Activated CD8-positive, alpha-beta T cell treated with anti-CD3 and anti-CD28 coated beads for 36 hours (primary cell): ENCODE measurements around the gene UBE2D3. TPM values are rescaled to one million over a fixed set of nuclear protein-coding genes. Genes with fewer than 3 reads are reported as not detected.

Source experiments
- ATAC-seq: fragments of 200-7000 bp; cut with Tn5 transposase; one replicate; pipeline ENCODE4 v1.10.0; 2021; ENCODE audit warnings: mild to moderate bottlenecking, moderate library complexity
- CTCF ChIA-PET: fragments of 350-600 bp; sonication (Branson Sonifier 250); formaldehyde crosslinking; loops from one replicate; lab custom pipeline; 2021; ENCODE audit warnings: antibody characterized with exemption; lab: Charles Lee
- POLR2A ChIA-PET: fragments of 350-600 bp; sonication (Branson Sonifier 250); formaldehyde crosslinking; loops from one replicate; lab custom pipeline; 2021; ENCODE audit warnings: antibody characterized with exemption; lab: Charles Lee
- DNase-seq: peaks from one replicate; pipeline ENCODE4 v3.0.0-alpha.2; 2020
- H3K27ac Mint-ChIP-seq: one replicate; pipeline ENCODE4 v1.8.0; 2021; ENCODE audit warnings: mild to moderate bottlenecking, mixed read lengths
- H3K27me3 Mint-ChIP-seq: one replicate; pipeline ENCODE4 v1.8.0; 2021; ENCODE audit warnings: mixed read lengths
- H3K36me3 Mint-ChIP-seq: one replicate; pipeline ENCODE4 v1.8.0; 2021; ENCODE audit warnings: low read depth, mixed read lengths
- H3K4me1 Mint-ChIP-seq: one replicate; pipeline ENCODE4 v1.8.0; 2021; ENCODE audit warnings: low read depth, mixed read lengths
- H3K4me3 Mint-ChIP-seq: one replicate; pipeline ENCODE4 v1.8.0; 2021; ENCODE audit warnings: mild to moderate bottlenecking, moderate library complexity, mixed read lengths
- H3K9me3 Mint-ChIP-seq: one replicate; pipeline ENCODE4 v1.8.0; 2021; ENCODE audit warnings: mixed read lengths
- intact Hi-C: fragments of 100-400 bp; cut with micrococcal nuclease; formaldehyde crosslinking; loops from one replicate; pipeline ENCODE4 v1.10.0; 2022
- total RNA-seq, 2 experiments: library from RNA; stranded (reverse); gene quantifications; one replicate each; pipeline ENCODE4 v1.2.3, GENCODE V29; 2021
- TF ChIP-seq, protein P1 (sequence below): fragments of 200-600 bp; IDR thresholded peaks from one replicate; pipeline ENCODE4 v1.8.0; 2022; ENCODE audit warnings: antibody characterized with exemption, mild to moderate bottlenecking

Gene UBE2D3
- total RNA-seq, 2 experiments from 2014 or later: 410 to 427 TPM

DNA sequence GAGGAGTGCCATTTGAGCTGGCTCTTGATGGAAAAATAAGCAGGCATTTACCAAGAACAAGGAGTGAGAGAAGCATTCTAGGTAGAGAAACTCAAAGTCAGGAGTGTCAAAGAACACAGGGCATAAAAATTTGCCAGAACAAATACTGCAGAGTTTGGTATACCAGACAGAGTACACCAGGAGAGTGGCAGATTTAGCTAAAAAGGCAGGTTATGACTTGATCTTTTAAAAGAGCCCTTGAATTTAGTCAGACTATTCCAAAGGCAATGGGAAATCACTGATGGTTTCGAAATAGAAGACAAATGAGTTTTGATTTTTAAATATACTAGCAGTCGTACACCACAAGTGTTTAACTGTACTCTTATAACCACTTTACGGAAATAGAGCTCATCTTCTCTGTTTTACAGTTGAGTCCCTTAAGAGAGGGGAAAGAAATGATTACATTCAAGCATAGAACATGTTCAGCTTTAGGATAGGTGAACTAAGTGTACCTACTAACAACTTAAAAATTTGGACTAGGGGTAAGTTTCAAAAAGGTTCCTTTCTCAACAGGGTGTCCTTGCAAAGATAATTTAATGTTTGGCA lies 10.2 kb downstream of the UBE2D3 start:
- H3K27me3 Mint-ChIP-seq: no peaks in the 10 kb centered on the region
- H3K4me3 Mint-ChIP-seq: peak overlapping the region; percentile 49
- DNase-seq: no peak
- TF ChIP-seq, protein P1, sequence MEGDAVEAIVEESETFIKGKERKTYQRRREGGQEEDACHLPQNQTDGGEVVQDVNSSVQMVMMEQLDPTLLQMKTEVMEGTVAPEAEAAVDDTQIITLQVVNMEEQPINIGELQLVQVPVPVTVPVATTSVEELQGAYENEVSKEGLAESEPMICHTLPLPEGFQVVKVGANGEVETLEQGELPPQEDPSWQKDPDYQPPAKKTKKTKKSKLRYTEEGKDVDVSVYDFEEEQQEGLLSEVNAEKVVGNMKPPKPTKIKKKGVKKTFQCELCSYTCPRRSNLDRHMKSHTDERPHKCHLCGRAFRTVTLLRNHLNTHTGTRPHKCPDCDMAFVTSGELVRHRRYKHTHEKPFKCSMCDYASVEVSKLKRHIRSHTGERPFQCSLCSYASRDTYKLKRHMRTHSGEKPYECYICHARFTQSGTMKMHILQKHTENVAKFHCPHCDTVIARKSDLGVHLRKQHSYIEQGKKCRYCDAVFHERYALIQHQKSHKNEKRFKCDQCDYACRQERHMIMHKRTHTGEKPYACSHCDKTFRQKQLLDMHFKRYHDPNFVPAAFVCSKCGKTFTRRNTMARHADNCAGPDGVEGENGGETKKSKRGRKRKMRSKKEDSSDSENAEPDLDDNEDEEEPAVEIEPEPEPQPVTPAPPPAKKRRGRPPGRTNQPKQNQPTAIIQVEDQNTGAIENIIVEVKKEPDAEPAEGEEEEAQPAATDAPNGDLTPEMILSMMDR: no peak
- H3K36me3 Mint-ChIP-seq: peaks cover 73% of the 10 kb centered on the region
- POLR2A ChIA-PET: interaction anchor here (0.7 to 3.8 kb wide), 5 partner anchors 9 to 56 kb away, joined by 3 to 63 read pairs (median 4); partner anchors contain the start of genes MANBA and UBE2D3
- peak overlapping the region; percentile 85 for H3K27ac Mint-ChIP-seq
- ATAC-seq: peak; percentile 26
- H3K9me3 Mint-ChIP-seq: no peaks in the 10 kb centered on the region
- peaks cover 85% of the 10 kb centered on the region for H3K4me1 Mint-ChIP-seq
- CTCF ChIA-PET: interaction anchor here (0.8 to 1.8 kb wide), 8 partner anchors 9 to 192 kb away, joined by 3 to 6 read pairs (median 3); partner anchors contain the start of gene UBE2D3
- intact Hi-C loops: no loop called here

DNA sequence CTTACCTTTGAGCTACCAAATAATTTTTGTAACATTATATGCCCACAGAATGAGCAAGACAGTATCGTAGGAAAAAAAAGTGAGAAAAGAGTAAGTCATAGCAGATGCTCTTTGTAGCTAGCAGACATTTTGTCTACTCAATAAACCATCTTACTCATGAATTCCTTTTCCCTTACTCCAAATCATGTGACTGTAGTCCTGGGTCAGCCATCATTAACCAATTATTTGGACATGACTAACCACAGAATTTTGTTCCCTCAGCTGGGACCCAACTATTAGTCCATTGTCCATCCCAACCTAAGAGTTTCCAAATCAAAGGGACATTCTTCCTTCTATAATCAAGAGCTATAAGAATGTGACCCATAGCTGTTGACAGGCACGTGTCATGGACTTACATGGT lies 11.4 kb downstream of the UBE2D3 start:
- ChIA-PET CTCF (interaction anchor here (0.9 to 1.8 kb wide), 4 partner anchors 8 to 192 kb away, joined by 3 to 5 read pairs (median 4); no protein-coding TSS in a partner anchor), POLR2A (interaction anchor here (1.0 to 3.8 kb wide), 4 partner anchors 10 to 55 kb away, joined by 3 to 63 read pairs (median 4); partner anchors contain the start of genes MANBA and UBE2D3)
- Mint-ChIP-seq H3K9me3 (no peaks in the 10 kb centered on the region), H3K27me3 (no peaks in the 10 kb centered on the region), H3K4me3 (no peak overlapping the region), H3K36me3 (peaks cover 74% of the 10 kb centered on the region), H3K27ac (peak overlapping the region; percentile 85), H3K4me1 (peaks cover 86% of the 10 kb centered on the region)
- no peak for ATAC-seq
- intact Hi-C loops: no loop called here
- TF ChIP-seq, protein P1: no peak
- no peak for DNase-seq

DNA sequence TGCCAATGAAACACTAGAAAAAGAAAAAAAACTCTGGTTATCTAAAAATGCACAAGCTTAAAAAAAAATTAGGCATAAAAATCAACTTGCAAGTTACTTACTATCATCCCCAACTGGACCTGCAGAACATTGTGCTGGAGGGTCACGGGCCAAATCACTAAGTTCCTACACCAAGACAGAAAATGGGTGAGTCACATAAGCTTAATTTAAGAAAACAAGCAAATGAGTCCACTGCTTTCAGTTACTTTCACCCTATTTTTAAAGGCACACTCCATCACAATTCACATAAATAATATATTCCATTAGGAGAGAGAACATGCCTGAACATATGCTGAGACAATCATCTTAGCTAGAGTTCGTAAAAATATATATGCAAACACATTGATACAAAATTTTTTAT lies 17.7 kb downstream of the UBE2D3 start:
- H3K4me1 Mint-ChIP-seq: peaks cover 81% of the 10 kb centered on the region
- peaks cover 74% of the 10 kb centered on the region for H3K36me3 Mint-ChIP-seq
- no peaks in the 10 kb centered on the region for H3K9me3 Mint-ChIP-seq
- POLR2A ChIA-PET: interaction anchor here (1.3 to 2.3 kb wide), 4 partner anchors 9 to 63 kb away, joined by 4 to 7 read pairs (median 6); partner anchors contain the start of gene UBE2D3
- CTCF ChIA-PET: interaction anchor here (0.8 to 1.4 kb wide), 2 partner anchors 9 to 225 kb away, joined by 3 read pairs; no protein-coding TSS in a partner anchor
- no peak for DNase-seq
- TF ChIP-seq, protein P1: no peak
- H3K27me3 Mint-ChIP-seq: no peaks in the 10 kb centered on the region
- peak overlapping the region; percentile 66 for H3K27ac Mint-ChIP-seq
- ATAC-seq: no peak
- intact Hi-C loops: no loop called here
- no peak overlapping the region for H3K4me3 Mint-ChIP-seq

DNA sequence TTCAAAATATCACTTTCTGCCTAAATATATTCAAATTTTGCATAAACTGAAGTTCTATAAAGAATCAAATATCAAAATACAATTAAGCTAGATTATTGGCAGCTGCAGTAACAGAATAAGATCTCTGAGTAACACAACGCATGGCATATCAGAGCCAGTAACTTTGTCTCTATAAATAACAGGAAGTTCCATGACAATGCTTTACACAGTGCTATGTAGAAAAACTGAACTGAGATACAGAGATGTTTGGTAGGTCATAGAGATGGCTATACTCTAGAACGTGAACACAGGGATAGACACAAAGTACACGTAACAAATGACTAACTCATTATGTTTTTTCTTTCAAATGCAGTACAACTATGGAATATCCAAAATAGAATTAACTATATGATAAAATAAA lies 18.2 kb downstream of the UBE2D3 start:
- no peaks in the 10 kb centered on the region for H3K27me3 Mint-ChIP-seq
- CTCF ChIA-PET: interaction anchor here (0.8 to 1.4 kb wide), 2 partner anchors 10 to 225 kb away, joined by 3 read pairs; no protein-coding TSS in a partner anchor
- H3K9me3 Mint-ChIP-seq: no peaks in the 10 kb centered on the region
- peaks cover 77% of the 10 kb centered on the region for H3K4me1 Mint-ChIP-seq
- TF ChIP-seq, protein P1: no peak
- POLR2A ChIA-PET: interaction anchor here (1.3 to 2.3 kb wide), 4 partner anchors 10 to 64 kb away, joined by 4 to 7 read pairs (median 6); partner anchors contain the start of gene UBE2D3
- ATAC-seq (peak; percentile 76), DNase-seq (no peak)
- intact Hi-C loops: no loop called here
- H3K36me3 Mint-ChIP-seq: peaks cover 72% of the 10 kb centered on the region
- no peak overlapping the region for H3K4me3 Mint-ChIP-seq
- peak overlapping the region; percentile 62 for H3K27ac Mint-ChIP-seq

DNA sequence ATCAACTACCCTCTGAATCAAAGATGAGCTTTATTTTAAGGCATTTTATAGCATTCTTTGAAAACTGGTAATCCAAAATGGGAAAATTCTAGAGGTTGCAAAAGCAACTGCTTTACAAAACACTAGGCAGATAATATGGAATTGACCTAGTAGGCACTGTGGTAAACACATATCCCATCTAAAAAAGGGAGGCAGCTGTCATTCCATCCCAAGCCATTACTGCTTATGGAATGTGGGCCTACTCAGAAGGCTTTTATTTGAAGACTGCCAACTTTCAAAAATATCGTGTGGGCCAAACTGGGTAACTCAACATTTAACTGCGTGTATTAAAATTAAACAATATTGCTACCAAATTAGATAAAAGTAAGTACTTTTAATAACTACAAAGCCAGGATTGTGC lies 19.3 kb downstream of the UBE2D3 start:
- Mint-ChIP-seq H3K27ac (peak overlapping the region; percentile 71), H3K9me3 (no peaks in the 10 kb centered on the region), H3K36me3 (peaks cover 68% of the 10 kb centered on the region), H3K27me3 (no peaks in the 10 kb centered on the region), H3K4me1 (peaks cover 72% of the 10 kb centered on the region), H3K4me3 (no peak overlapping the region)
- intact Hi-C loops: no loop called here
- no peak for DNase-seq
- ChIA-PET POLR2A (no interaction called here), CTCF (no interaction called here)
- TF ChIP-seq, protein P1: no peak
- no peak for ATAC-seq
